ENCODE measurements around the gene ARID4B.

DNA sequence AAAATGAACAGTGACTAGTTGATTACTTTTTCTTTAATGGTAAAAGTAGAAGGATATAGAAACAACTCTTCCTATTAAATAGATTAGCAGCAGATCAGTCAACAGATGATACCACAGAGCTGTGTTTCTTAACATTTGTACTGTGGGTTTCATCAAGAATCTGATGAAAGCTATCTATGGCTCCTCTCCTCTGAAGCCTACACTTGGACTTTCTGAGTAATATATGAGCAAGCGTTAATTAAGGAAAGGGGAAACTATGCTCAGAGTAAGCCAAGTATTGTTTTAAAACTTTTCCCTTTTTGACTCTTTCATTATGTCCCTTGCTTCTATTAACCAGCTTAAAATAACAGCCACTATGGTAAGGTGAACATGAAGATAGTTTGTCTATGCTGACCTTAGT, 10.8 kb downstream of the ARID4B start:
- no peak for TF ChIP-seq EZH2 (IDR thresholded peaks at IDR 0.05; ENCODE audit: borderline replicate concordance, insufficient read depth, low read length, poor library complexity, severe bottlenecking)
- no peak for TF ChIP-seq POLR2AphosphoS5 (IDR thresholded peaks at IDR 0.05)
- TF ChIP-seq, protein P1, sequence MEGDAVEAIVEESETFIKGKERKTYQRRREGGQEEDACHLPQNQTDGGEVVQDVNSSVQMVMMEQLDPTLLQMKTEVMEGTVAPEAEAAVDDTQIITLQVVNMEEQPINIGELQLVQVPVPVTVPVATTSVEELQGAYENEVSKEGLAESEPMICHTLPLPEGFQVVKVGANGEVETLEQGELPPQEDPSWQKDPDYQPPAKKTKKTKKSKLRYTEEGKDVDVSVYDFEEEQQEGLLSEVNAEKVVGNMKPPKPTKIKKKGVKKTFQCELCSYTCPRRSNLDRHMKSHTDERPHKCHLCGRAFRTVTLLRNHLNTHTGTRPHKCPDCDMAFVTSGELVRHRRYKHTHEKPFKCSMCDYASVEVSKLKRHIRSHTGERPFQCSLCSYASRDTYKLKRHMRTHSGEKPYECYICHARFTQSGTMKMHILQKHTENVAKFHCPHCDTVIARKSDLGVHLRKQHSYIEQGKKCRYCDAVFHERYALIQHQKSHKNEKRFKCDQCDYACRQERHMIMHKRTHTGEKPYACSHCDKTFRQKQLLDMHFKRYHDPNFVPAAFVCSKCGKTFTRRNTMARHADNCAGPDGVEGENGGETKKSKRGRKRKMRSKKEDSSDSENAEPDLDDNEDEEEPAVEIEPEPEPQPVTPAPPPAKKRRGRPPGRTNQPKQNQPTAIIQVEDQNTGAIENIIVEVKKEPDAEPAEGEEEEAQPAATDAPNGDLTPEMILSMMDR (IDR thresholded peaks at IDR 0.05; ENCODE audit: poor library complexity, severe bottlenecking): no peak

All from neural cell (in vitro differentiated cells).